GM21390 (cell line): ENCODE data around the gene MED15.
"Not testable (repeated sequence)": the region's sequence is repeated elsewhere in the genome, so short reads cannot be mapped to it uniquely, and the experiment has no call there.

Source experiments
- ATAC-seq: cut with Tn5 transposase; IDR thresholded peaks from one replicate; pipeline ENCODE4 v1.9.1; 2021; ENCODE audit not compliant: unreplicated experiment

The MED15 gene

GRCh38 chr22:20594486-20594885, 87.1 kb downstream of the MED15 start:
- ATAC-seq: not testable (repeated sequence)

GRCh38 chr22:20595461-20595860, 88.1 kb downstream of the MED15 start:
- ATAC-seq: no peak

- no peak for ATAC-seq
Measured at GRCh38 chr22:20599117-20599516, 91.7 kb downstream of the MED15 start.

- ATAC-seq: no peak
Measured at GRCh38 chr22:20600137-20600673, 92.8 kb downstream of the MED15 start.

- ATAC-seq: no peak
Measured at GRCh38 chr22:20601308-20601707, 93.9 kb downstream of the MED15 start.

- no peak for ATAC-seq
Measured at GRCh38 chr22:20602609-20603164, 95.3 kb downstream of the MED15 start.

- ATAC-seq: no peak
Measured at GRCh38 chr22:20604092-20604747, 96.8 kb downstream of the MED15 start.

- no peak for ATAC-seq
Measured at GRCh38 chr22:20604776-20605221, 97.4 kb downstream of the MED15 start.

GRCh38 chr22:20605328-20605727, 97.9 kb downstream of the MED15 start:
- no peak for ATAC-seq

GRCh38 chr22:20606041-20606783, 98.8 kb downstream of the MED15 start:
- ATAC-seq: no peak

GRCh38 chr22:20606784-20607128, 99.3 kb downstream of the MED15 start:
- ATAC-seq: no peak

- ATAC-seq: no peak
Measured at GRCh38 chr22:20607157-20607907, 99.9 kb downstream of the MED15 start.

- ATAC-seq: no peak
Measured at GRCh38 chr22:20610243-20610686, 102.9 kb downstream of the MED15 start.

GRCh38 chr22:20610757-20611156, 103.3 kb downstream of the MED15 start:
- ATAC-seq: no peak

- no peak for ATAC-seq
Measured at GRCh38 chr22:20611418-20611817, 104.0 kb downstream of the MED15 start.

GRCh38 chr22:20613301-20613700, 105.9 kb downstream of the MED15 start:
- no peak for ATAC-seq

GRCh38 chr22:20615021-20615420, 107.6 kb downstream of the MED15 start:
- no peak for ATAC-seq

GRCh38 chr22:20615533-20616450, 108.4 kb downstream of the MED15 start:
- ATAC-seq: no peak

- ATAC-seq: no peak
Measured at GRCh38 chr22:20616451-20617043, 109.1 kb downstream of the MED15 start.

GRCh38 chr22:20618488-20618887, 111.1 kb downstream of the MED15 start:
- no peak for ATAC-seq
